Kidney epithelial cell (primary cell): ENCODE data around the gene ZNF536. TPM values are rescaled to one million over a fixed set of nuclear protein-coding genes. Genes with fewer than 3 reads are reported as not detected.

Experiments
- DNase-seq: peaks from one replicate; pipeline ENCODE4 v3.0.0-alpha.2; 2010; ENCODE audit warnings: low read depth
- H3K27me3 ChIP-seq: 2 replicates; pipeline ENCODE4 v1.6.0; 2011; ENCODE audit warnings: low read length; ENCODE audit not compliant: control insufficient read depth, insufficient read depth
- H3K36me3 ChIP-seq: 2 replicates; pipeline ENCODE4 v1.5.1; 2011; ENCODE audit warnings: low read length; ENCODE audit not compliant: control insufficient read depth, insufficient read depth
- H3K4me3 ChIP-seq: 2 replicates; pipeline ENCODE4 v1.5.1; 2011; ENCODE audit warnings: low read depth, mild to moderate bottlenecking, control low read depth, low read length
- total RNA-seq: library from RNA; depleted of rRNA; stranded (reverse); fragments of >200 nt; gene quantifications from 2 replicates; pipeline ENCODE4 v1.2.3, GENCODE V29; 2015
- TF ChIP-seq, protein P1 (sequence below): IDR thresholded peaks from 2 replicates; pipeline ENCODE4 v1.5.1; 2011; ENCODE audit warnings: mild to moderate bottlenecking, moderate library complexity, low read length, control low read depth, inconsistent platforms; ENCODE audit not compliant: insufficient read depth, poor library complexity, severe bottlenecking

ZNF536 gene
- total RNA-seq, 1 donor from 2014 or later, result 0.13 TPM

DNA sequence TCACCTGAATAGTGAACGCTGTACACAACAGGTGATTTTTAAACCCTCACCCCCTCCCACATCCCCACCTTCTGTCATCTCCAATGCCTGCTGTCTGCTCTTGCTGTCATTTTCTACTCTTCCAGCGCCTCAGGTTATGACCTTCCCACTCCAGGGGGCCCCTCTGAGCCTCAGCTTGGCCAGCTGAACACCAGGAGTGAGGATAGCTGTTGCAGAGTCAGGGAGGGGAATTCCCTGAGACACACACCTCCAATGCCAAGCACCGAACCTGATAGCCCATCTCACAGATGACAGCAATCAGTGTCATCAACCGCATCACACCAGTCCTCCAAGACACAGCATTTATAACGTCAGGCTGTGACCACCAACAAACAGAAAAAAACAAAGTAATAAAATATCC is 193.5 kb downstream of the ZNF536 start:
- no peaks in the 10 kb centered on the region for H3K27me3 ChIP-seq
- H3K36me3 ChIP-seq, result no peaks in the 10 kb centered on the region
- no peak overlapping the region for H3K4me3 ChIP-seq
- DNase-seq, result no peak
- TF ChIP-seq, protein P1, sequence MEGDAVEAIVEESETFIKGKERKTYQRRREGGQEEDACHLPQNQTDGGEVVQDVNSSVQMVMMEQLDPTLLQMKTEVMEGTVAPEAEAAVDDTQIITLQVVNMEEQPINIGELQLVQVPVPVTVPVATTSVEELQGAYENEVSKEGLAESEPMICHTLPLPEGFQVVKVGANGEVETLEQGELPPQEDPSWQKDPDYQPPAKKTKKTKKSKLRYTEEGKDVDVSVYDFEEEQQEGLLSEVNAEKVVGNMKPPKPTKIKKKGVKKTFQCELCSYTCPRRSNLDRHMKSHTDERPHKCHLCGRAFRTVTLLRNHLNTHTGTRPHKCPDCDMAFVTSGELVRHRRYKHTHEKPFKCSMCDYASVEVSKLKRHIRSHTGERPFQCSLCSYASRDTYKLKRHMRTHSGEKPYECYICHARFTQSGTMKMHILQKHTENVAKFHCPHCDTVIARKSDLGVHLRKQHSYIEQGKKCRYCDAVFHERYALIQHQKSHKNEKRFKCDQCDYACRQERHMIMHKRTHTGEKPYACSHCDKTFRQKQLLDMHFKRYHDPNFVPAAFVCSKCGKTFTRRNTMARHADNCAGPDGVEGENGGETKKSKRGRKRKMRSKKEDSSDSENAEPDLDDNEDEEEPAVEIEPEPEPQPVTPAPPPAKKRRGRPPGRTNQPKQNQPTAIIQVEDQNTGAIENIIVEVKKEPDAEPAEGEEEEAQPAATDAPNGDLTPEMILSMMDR, result no peak

DNA sequence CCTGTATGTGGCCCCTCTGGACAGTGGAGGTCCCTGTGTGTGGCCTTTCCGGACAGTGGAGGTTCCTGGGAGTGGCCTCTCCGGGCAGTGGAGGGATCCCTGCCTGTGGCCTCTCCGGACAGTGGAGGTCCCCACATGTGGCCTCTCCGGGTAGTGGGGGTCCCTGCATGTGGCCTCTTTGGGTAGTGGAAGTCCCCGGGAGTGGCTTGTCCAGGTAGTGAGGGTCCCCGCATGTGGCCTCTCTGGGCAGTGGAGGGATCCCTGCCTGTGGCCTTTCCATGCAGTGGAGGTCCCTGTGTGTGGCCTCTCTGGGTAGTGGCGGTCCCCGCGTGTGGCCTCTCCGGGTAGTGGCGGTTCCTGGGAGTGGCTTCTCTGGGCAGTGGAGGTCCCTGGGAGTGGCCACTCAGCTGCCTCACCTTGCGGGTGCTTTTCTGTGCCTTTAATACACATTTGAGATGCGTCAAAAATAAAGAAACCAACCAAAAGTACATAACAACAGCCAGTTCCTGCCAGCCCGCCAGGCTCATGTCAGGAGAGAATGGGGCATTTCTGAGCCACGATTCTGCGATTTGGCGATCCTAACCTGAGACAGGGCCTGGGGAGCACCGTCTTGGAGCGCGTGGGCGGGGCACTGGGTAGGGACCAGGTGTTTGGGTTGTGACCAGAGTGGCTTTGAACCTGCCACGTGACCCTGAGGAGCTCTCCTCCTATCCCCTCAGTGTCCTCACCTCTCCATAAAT is 194.7 kb downstream of the ZNF536 start:
- no peaks in the 10 kb centered on the region for H3K36me3 ChIP-seq
- H3K27me3 ChIP-seq, result no peaks in the 10 kb centered on the region
- TF ChIP-seq, protein P1, result no peak
- no peak for DNase-seq
- H3K4me3 ChIP-seq, result no peak overlapping the region

DNA sequence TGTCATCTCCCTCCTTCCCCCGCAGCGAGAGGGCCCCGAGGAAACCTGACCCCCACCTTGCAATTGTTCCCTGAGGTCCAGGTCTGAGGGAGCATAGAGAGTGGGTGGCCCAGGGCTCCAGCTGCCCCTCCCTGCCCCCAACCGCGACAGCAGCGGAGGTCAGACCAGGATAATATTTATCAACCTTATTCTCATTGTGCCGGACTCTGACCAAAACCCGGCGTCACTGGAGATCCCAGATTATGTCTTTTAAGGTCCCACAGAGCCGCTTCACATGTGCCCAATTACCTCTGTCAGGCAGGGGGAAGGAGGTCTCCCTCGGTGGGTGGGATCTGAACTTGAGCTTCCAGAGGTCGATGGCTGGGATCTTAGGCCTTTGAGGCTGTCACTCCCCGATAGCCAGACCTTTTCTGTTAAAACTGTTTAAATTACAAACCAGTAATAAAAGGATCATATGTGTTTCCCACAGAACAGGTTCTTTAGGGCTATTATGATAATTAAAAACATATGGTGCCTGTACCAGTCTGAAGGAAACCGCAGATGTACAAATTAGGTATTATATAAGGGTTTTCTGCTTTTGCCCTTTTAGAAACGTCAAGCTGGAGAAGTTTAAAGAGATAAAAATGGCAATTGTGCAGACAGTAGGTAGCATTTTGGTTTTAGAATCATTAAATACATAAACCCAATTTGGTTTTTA is 195.5 kb downstream of the ZNF536 start:
- Histone ChIP-seq H3K36me3 (no peaks in the 10 kb centered on the region), H3K4me3 (no peak overlapping the region), H3K27me3 (no peaks in the 10 kb centered on the region)
- no peak for DNase-seq
- TF ChIP-seq, protein P1, result no peak

DNA sequence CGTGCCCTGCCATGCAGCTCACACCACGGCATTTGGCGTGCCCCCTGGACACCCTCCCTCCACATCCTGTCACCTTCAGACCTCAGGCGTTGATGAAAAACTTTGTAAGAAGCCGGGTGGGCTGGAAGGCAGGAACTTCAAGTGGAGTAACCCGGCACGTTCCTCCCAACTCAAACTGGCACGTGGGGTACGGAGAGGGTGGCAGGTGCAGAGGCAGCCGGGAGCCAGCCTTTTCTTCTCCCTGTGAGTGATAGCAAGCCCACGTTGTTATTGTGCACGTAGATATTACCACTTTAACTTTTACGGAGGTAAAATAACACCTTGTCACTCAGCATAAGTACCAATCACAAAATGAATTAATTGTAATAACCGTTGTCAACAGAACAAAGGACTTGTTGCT is 198.0 kb downstream of the ZNF536 start:
- Histone ChIP-seq H3K27me3 (no peaks in the 10 kb centered on the region), H3K36me3 (no peaks in the 10 kb centered on the region), H3K4me3 (no peak overlapping the region)
- TF ChIP-seq, protein P1, result no peak
- no peak for DNase-seq

DNA sequence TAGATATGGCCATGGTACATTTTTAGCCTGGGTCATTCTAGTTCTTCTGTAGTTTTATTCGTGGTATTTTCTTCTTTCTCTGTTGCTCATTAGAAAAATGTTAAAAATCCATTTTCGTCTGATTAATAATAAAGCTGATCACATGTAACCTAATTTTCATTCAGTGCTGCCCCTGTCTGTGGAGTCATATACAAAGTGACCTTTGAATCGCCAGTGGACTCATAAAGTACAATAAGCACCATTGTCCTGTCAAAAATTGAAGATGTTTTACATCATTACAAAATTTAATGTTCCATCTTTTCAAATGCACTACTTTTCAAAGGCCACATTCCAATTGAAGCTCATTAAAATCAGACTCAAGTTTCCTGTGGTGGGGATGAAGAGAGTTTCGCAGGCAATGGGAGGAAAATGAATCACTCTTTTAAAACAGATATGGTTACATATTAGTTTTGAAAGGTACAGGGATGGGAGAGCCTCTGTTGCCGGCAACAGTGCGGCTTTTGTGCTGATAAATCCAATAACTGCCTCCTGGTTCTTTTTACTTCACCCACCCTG is 205.4 kb downstream of the ZNF536 start:
- Histone ChIP-seq H3K36me3 (no peaks in the 10 kb centered on the region), H3K27me3 (no peaks in the 10 kb centered on the region), H3K4me3 (no peak overlapping the region)
- no peak for DNase-seq
- TF ChIP-seq, protein P1, result no peak
